Nephron progenitor cell (in vitro differentiated cells): Measurements from ENCODE around the gene PPP1R36.

ENCODE experiments used
- DNase-seq: peaks from one replicate; pipeline ENCODE4 v3.0.0; 2021
- H3K27ac Mint-ChIP-seq: 2 replicates; pipeline ENCODE4 v1.8.0; 2021; ENCODE audit warnings: mild to moderate bottlenecking, moderate library complexity, mixed read lengths
- H3K27me3 Mint-ChIP-seq: 2 replicates; pipeline ENCODE4 v1.8.0; 2021; ENCODE audit warnings: mild to moderate bottlenecking, low read depth, mixed read lengths; ENCODE audit not compliant: poor library complexity
- H3K36me3 Mint-ChIP-seq: 2 replicates; pipeline ENCODE4 v1.8.0; 2021; ENCODE audit warnings: low read depth, mixed read lengths
- H3K4me1 Mint-ChIP-seq: 2 replicates; pipeline ENCODE4 v1.8.0; 2021; ENCODE audit warnings: mixed read lengths
- H3K4me3 Mint-ChIP-seq: 2 replicates; pipeline ENCODE4 v1.8.0; 2021; ENCODE audit warnings: mild to moderate bottlenecking, moderate library complexity, mixed read lengths
- H3K9me3 Mint-ChIP-seq: 2 replicates; pipeline ENCODE4 v1.8.0; 2021; ENCODE audit warnings: mild to moderate bottlenecking, moderate library complexity, mixed read lengths
- TF ChIP-seq, protein P1 (sequence below): fragments of 200-600 bp; sonication (generic); IDR thresholded peaks from 2 replicates; pipeline ENCODE4 v1.5.0; 2021; ENCODE audit warnings: antibody characterized with exemption

PPP1R36 gene, protein sequence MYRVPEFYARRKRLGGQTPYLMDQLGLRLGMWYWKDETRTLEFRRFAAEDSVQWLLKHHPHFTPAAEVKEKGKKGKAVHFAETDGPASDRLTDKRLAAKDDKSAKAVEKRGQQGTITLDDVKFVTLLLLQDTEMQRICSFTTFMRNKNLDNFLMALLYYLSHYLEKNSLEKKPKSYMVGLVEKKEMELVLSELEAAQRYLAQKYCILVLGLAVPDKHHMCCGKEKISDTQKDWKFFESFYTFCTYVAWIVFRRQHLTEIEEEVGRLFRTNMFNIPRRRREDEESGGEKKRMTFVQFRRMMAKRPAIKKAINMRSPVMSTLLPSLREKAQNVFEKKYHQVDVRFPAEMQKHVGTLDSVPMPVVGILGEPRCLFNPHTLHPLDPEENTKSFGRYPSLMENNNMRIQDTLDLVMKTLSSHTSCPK

DNA sequence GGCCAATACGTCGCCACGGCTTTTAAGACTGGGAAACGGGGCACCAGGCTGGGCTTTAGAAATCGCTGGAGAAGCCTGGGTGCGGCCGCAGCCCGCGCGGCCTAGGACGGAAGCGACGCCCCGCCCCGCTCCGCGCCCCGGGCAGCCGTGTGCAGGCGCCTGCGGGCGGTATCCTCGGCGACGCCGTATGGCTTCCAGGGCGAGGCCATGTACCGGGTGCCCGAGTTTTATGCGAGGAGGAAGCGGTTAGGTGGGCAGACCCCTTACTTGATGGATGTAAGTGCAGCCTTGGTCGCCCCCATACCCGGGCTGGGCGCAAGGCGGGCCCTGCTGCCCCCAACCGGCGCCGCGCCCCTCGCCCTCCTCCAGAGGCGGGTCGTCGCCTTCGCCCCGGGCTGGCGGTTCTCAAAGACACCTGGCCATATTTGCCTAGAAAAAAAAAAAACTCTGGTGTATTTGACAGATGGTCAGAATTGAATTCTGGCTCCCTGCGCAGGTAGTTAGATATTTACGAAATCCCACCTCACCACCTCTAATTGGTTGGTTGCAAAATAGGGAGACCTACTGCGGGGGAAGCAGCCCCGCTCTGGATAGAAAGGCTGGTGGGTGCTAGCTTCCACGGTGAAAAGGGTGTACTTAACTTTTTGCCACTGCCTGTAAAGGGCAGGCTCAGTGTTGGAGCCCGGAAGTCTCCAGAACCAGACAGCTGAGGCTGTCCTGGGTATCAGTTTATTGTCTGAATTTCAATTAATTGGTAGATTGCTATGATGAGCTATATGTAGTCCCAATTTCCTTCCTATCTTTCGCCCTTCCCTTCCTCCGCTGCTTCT is at the start of gene PPP1R36:
TSS of gene PPP1R36 (plus strand) at position 171 of the 830 bp plus-strand sequence. CDS start at position 208, 37 bp downstream.
- DNase-seq: peak; percentile 45
- Mint-ChIP-seq H3K36me3 (no peaks in the 10 kb centered on the region), H3K27ac (no peak within 1 kb of the TSS), H3K4me3 (peak within 1 kb of the TSS; percentile 54), H3K4me1 (peaks cover 13% of the 10 kb centered on the region), H3K27me3 (peaks cover 47% of the 10 kb centered on the region), H3K9me3 (no peaks in the 10 kb centered on the region)
- TF ChIP-seq, protein P1, sequence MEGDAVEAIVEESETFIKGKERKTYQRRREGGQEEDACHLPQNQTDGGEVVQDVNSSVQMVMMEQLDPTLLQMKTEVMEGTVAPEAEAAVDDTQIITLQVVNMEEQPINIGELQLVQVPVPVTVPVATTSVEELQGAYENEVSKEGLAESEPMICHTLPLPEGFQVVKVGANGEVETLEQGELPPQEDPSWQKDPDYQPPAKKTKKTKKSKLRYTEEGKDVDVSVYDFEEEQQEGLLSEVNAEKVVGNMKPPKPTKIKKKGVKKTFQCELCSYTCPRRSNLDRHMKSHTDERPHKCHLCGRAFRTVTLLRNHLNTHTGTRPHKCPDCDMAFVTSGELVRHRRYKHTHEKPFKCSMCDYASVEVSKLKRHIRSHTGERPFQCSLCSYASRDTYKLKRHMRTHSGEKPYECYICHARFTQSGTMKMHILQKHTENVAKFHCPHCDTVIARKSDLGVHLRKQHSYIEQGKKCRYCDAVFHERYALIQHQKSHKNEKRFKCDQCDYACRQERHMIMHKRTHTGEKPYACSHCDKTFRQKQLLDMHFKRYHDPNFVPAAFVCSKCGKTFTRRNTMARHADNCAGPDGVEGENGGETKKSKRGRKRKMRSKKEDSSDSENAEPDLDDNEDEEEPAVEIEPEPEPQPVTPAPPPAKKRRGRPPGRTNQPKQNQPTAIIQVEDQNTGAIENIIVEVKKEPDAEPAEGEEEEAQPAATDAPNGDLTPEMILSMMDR: no peak

DNA sequence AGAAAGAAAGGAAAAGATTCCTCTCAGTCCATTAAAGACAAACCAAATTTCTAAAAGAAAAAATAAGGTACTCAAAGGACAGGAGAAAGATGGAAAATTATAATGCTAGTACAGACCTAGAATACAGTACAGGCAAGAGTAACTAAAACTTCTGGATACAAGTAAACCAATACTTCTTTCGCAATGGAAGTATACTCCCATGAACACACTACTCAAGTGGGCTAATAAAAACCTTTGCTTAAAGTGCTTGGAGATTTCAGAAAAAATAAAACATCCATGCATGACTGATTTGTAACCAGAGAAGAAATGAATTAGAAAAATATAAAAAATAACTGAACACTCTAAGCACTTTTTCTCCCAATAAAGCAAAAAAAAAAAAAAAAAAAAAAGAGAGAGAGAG is 49.7 kb upstream of the PPP1R36 start:
- no peaks in the 10 kb centered on the region for H3K9me3 Mint-ChIP-seq
- DNase-seq: no peak
- no peaks in the 10 kb centered on the region for H3K27me3 Mint-ChIP-seq
- no peak overlapping the region for H3K27ac Mint-ChIP-seq
- peaks cover 41% of the 10 kb centered on the region for H3K4me1 Mint-ChIP-seq
- H3K4me3 Mint-ChIP-seq: peak overlapping the region; percentile 39
- TF ChIP-seq, protein P1: no peak
- peaks cover 11% of the 10 kb centered on the region for H3K36me3 Mint-ChIP-seq

DNA sequence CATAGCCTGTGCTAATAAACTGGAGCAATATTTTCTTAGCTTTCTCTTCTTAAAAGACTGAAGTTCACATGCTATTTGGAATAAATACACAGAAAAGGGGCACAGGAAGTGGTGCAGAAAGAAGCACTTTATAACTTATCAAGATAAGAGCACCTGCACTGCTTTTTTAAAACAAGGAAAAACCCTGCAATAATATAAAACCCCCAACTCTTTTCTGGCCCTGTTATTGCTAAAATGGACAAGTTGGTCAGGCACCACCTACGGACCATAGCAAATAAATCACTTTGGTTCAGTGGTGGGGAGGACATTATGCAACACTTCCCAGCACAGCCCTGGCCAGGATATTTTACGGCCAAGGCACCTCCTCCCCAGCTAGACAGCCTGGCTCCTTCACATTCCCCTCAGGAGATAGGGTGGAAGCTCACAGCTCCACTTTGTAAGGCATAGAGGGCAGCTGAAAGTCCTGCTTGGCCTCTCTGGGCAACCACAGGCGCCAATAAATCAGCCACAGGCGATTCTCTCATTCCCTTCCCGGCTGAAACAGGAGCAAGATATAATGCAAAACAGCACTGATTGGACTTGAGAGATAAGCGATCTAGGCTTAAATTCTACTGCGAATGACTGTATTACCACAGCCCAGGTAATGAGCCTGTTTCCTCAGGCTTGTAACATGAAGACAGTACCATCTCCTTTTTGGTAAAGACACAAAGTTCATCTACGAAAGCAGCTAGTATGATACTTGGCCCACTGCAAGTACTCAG is 48.2 kb upstream of the PPP1R36 start:
- Mint-ChIP-seq H3K27ac (peak overlapping the region; percentile 83), H3K9me3 (no peaks in the 10 kb centered on the region), H3K4me3 (peak overlapping the region; percentile 91), H3K27me3 (no peaks in the 10 kb centered on the region), H3K4me1 (peaks cover 54% of the 10 kb centered on the region), H3K36me3 (peaks cover 9% of the 10 kb centered on the region)
- TF ChIP-seq, protein P1: no peak
- peak; percentile 51 for DNase-seq

DNA sequence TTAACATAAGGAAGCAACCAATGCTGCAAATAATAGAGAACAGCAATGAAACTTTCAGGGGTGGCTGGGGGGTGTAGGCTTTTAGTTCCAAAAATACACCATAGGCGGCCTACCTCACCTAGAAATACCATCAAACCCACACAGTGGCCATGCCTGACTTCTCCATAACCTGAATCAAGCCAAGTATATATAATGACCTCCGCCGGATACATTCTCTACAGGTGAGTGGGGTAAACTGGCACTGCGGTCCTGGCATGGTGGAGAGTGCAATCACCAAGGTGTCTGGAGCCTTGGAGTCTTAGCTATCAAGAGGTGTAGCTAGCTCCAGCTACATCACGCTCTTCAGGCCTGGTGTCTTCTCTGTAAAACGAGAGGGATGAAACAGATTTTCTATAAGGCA is 47.3 kb upstream of the PPP1R36 start:
- peak overlapping the region; percentile 93 for H3K27ac Mint-ChIP-seq
- H3K27me3 Mint-ChIP-seq: no peaks in the 10 kb centered on the region

DNA sequence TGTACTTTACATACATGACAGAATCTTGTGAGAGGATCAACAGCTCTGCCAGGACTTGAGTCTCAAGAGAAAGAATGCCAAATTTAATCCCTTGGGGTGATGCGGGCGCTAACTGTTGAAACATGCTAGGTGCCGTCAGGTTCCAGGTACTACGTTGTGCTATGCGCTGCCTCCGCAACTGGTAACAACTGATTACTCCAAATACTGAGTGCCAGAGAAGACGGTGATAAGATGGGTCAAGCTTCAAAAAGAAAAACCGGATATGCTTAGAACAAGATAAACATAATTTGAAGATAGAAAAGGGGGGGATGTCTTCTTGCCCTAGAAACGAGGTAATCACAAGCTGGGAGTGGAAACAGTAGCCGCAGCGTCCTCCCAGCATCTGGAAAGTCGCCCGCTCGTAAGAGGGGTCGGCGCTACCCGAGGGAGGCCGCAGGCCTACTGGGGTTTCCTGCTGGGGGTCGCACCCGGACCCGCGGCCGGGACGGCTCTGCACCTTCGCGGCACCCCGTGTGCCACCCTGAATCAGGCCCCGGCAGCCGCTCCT is 46.8 kb upstream of the PPP1R36 start:
- Mint-ChIP-seq H3K4me1 (peaks cover 64% of the 10 kb centered on the region), H3K4me3 (peak overlapping the region; percentile 91), H3K27me3 (no peaks in the 10 kb centered on the region), H3K9me3 (no peaks in the 10 kb centered on the region), H3K36me3 (peaks cover 1% of the 10 kb centered on the region), H3K27ac (peak overlapping the region; percentile 95)
- TF ChIP-seq, protein P1: no peak
- no peak for DNase-seq

More for the DNA sequence above, 47.3 kb upstream of the PPP1R36 start:
- Mint-ChIP-seq H3K36me3 (peaks cover 6% of the 10 kb centered on the region), H3K4me1 (peaks cover 63% of the 10 kb centered on the region), H3K9me3 (no peaks in the 10 kb centered on the region), H3K4me3 (peak overlapping the region; percentile 91)
- TF ChIP-seq, protein P1: no peak
- DNase-seq: no peak
